Neural cell (in vitro differentiated cells): ENCODE measurements around the gene LXN. TPM values are rescaled to one million over a fixed set of nuclear protein-coding genes. Genes with fewer than 3 reads are reported as not detected.

Experiments
- H2AFZ ChIP-seq: fragments of 200-600, 300-800 bp; sonication (generic), shearing (Covaris generic); 2 replicates; pipeline ENCODE4 v1.6.0; 2014; ENCODE audit warnings: low read depth, mild to moderate bottlenecking, antibody characterized with exemption, low read length, moderate library complexity
- H3F3A ChIP-seq: fragments of 200-600 bp; shearing (Covaris generic); 2 replicates; pipeline ENCODE4 v1.6.1; 2016; ENCODE audit warnings: mild to moderate bottlenecking, moderate library complexity, mixed read lengths, antibody characterized with exemption, low read length; ENCODE audit not compliant: insufficient read depth, poor library complexity, severe bottlenecking
- H3K27ac ChIP-seq: fragments of 200-600, 300-800 bp; sonication (generic), shearing (Covaris generic); 2 replicates; pipeline ENCODE4 v1.5.1; 2014; ENCODE audit warnings: mild to moderate bottlenecking, low read length, moderate library complexity
- H3K27me3 ChIP-seq: fragments of 300-800, 200-600 bp; sonication (generic), shearing (Covaris generic); 2 replicates; pipeline ENCODE4 v1.6.0; 2014; ENCODE audit warnings: mild to moderate bottlenecking, low read depth, low read length, moderate library complexity; ENCODE audit not compliant: insufficient read depth
- H3K36me3 ChIP-seq: fragments of 300-800, 200-600 bp; sonication (generic), shearing (Covaris generic); 2 replicates; pipeline ENCODE4 v1.5.1; 2014; ENCODE audit warnings: mild to moderate bottlenecking, antibody characterized with exemption, low read length, moderate library complexity; ENCODE audit not compliant: insufficient read depth
- H3K4me2 ChIP-seq: fragments of 300-800, 200-600 bp; sonication (generic), shearing (Covaris generic); 2 replicates; pipeline ENCODE4 v1.6.0; 2014; ENCODE audit warnings: mild to moderate bottlenecking, low read length
- H3K4me3 ChIP-seq: fragments of 300-800, 200-600 bp; sonication (generic), shearing (Covaris generic); 2 replicates; pipeline ENCODE4 v1.5.1; 2014; ENCODE audit warnings: mild to moderate bottlenecking, low read length, moderate library complexity
- H3K79me2 ChIP-seq: fragments of 200-600 bp; shearing (Covaris generic); replicated peaks from 2 replicates; pipeline ENCODE4 v1.6.0; 2014; ENCODE audit warnings: mild to moderate bottlenecking, low read length, moderate library complexity; ENCODE audit not compliant: insufficient read depth
- H3K9ac ChIP-seq: fragments of 300-800, 200-600 bp; sonication (generic), shearing (Covaris generic); 2 replicates; pipeline ENCODE4 v1.6.1; 2016; ENCODE audit warnings: mild to moderate bottlenecking, low read length, mixed read lengths
- H3K9me2 ChIP-seq: fragments of 200-600 bp; shearing (Covaris generic); 2 replicates; pipeline ENCODE4 v1.6.1; 2016; ENCODE audit warnings: mild to moderate bottlenecking, low read length, mixed read lengths; ENCODE audit not compliant: insufficient read depth
- H3K9me3 ChIP-seq: fragments of 200-600, 300-800 bp; sonication (generic), shearing (Covaris generic); 2 replicates; pipeline ENCODE4 v1.6.1; 2016; ENCODE audit warnings: mild to moderate bottlenecking, mixed run types, low read length, moderate library complexity, mixed read lengths
- H4K20me1 ChIP-seq: fragments of 200-600 bp; shearing (Covaris generic); 2 replicates; pipeline ENCODE4 v1.6.1; 2016; ENCODE audit warnings: mild to moderate bottlenecking, mixed run types; ENCODE audit not compliant: insufficient read depth
- EP300 ChIP-seq: fragments of 450-650 bp; conservative IDR thresholded peaks from 2 replicates; pipeline ENCODE4 v1.6.1; 2014; ENCODE audit warnings: antibody characterized with exemption, mild to moderate bottlenecking, moderate library complexity; ENCODE audit not compliant: poor library complexity, severe bottlenecking
- EZH2 ChIP-seq: fragments of 200-600, 300-800 bp; shearing (Covaris generic), sonication (generic); IDR thresholded peaks from 2 replicates; pipeline ENCODE4 v1.6.1; 2014; ENCODE audit warnings: antibody characterized with exemption, low read length, borderline replicate concordance, mild to moderate bottlenecking; ENCODE audit not compliant: insufficient read depth, poor library complexity, severe bottlenecking
- MXI1 ChIP-seq: fragments of 450-650 bp; conservative IDR thresholded peaks from 2 replicates; pipeline ENCODE4 v1.6.1; 2014; ENCODE audit warnings: antibody characterized with exemption, mild to moderate bottlenecking; ENCODE audit not compliant: poor library complexity, severe bottlenecking
- POLR2AphosphoS5 ChIP-seq: IDR thresholded peaks from 2 replicates; pipeline ENCODE4 v1.6.1; 2012
- RAD21 ChIP-seq: fragments of 450-650 bp; conservative IDR thresholded peaks from 2 replicates; pipeline ENCODE4 v1.6.1; 2014; ENCODE audit warnings: antibody characterized with exemption, mild to moderate bottlenecking, moderate library complexity
- SMC3 ChIP-seq: fragments of 450-650 bp; conservative IDR thresholded peaks from 2 replicates; pipeline ENCODE4 v1.6.1; 2014; ENCODE audit warnings: antibody characterized with exemption, mild to moderate bottlenecking, moderate library complexity; ENCODE audit not compliant: poor library complexity
- TAF1 ChIP-seq: IDR thresholded peaks from 2 replicates; pipeline ENCODE4 v1.6.1; 2012; ENCODE audit warnings: low read depth
- polyA plus RNA-seq: library from polyadenylated mRNA; depleted of rRNA; stranded (reverse); fragments of >200 nt; gene quantifications from 2 replicates; pipeline ENCODE4 v1.2.3, GENCODE V29; 2014
- TF ChIP-seq, protein P1 (sequence below): fragments of 450-650 bp; IDR thresholded peaks from 2 replicates; pipeline ENCODE4 v1.5.1; 2014; ENCODE audit warnings: antibody characterized with exemption, mild to moderate bottlenecking, moderate library complexity; ENCODE audit not compliant: poor library complexity, severe bottlenecking
- TF ChIP-seq, protein P2 (sequence below): IDR thresholded peaks from 2 replicates; pipeline ENCODE4 v1.6.1; 2012; ENCODE audit warnings: borderline replicate concordance

LXN gene
- polyA plus RNA-seq, 1 donor from 2014 or later = 0.53 TPM

DNA sequence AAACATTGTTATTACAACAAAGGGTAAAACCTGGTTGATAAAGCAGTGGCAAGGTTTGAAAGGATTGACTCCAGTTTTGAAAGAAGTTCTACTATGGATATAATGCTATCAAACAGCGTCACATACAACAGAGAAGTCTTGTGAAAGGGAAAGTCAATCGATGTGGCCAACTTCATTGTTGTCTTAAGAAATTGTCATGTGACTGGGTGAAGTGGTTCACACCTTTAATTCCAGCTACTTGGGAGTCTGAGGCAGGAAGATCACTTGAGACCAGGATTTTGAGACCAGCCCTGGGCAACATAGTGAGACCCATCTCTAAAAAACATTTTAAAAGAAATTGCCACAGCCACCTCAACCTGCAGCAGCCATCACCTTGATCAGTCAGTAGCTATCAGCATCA, 6.2 kb upstream of the LXN start:
- no peak overlapping the region for H3K27ac ChIP-seq
- no peaks in the 10 kb centered on the region for H3F3A ChIP-seq
- no peaks in the 10 kb centered on the region for H3K27me3 ChIP-seq
- no peak overlapping the region for H3K4me3 ChIP-seq
- no peaks in the 10 kb centered on the region for H3K36me3 ChIP-seq
- no peaks in the 10 kb centered on the region for H4K20me1 ChIP-seq
- no peak overlapping the region for H2AFZ ChIP-seq
- TF ChIP-seq RAD21 (no peak), POLR2AphosphoS5 (no peak)
- TF ChIP-seq, protein P1, sequence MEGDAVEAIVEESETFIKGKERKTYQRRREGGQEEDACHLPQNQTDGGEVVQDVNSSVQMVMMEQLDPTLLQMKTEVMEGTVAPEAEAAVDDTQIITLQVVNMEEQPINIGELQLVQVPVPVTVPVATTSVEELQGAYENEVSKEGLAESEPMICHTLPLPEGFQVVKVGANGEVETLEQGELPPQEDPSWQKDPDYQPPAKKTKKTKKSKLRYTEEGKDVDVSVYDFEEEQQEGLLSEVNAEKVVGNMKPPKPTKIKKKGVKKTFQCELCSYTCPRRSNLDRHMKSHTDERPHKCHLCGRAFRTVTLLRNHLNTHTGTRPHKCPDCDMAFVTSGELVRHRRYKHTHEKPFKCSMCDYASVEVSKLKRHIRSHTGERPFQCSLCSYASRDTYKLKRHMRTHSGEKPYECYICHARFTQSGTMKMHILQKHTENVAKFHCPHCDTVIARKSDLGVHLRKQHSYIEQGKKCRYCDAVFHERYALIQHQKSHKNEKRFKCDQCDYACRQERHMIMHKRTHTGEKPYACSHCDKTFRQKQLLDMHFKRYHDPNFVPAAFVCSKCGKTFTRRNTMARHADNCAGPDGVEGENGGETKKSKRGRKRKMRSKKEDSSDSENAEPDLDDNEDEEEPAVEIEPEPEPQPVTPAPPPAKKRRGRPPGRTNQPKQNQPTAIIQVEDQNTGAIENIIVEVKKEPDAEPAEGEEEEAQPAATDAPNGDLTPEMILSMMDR = no peak
- H3K9me3 ChIP-seq = no peaks in the 10 kb centered on the region
- H3K4me2 ChIP-seq = no peak overlapping the region
- no peaks in the 10 kb centered on the region for H3K79me2 ChIP-seq
- no peaks in the 10 kb centered on the region for H3K9me2 ChIP-seq
- no peak overlapping the region for H3K9ac ChIP-seq

DNA sequence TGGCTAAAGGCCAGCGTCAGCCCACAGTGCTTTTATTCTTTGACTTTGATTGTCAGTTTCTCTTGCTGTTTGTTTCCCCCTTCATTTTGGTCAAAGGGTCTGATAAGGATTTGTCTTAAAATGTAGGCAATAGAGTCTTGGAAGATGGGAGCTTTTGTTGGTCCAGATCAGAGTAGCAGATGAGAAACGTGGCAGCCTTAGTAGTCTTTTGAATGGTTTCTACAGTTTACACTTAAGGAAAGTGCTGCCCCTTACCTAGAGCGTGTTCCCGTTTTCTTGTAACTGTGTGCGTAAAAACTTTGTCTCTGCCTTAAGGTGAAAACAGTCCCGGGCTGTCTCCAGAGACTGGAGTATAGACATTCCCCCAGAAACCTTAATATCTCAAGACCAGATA, 630 bp downstream of the LXN start:
- Histone ChIP-seq H3K9ac (no peak overlapping the region), H3K4me3 (peak overlapping the region; percentile 52), H3K9me2 (no peaks in the 10 kb centered on the region), H3K9me3 (no peaks in the 10 kb centered on the region), H3K27ac (no peak overlapping the region), H3K4me2 (no peak overlapping the region), H3K36me3 (peaks cover 8% of the 10 kb centered on the region), H3K79me2 (no peaks in the 10 kb centered on the region), H2AFZ (no peak overlapping the region), H3K27me3 (no peaks in the 10 kb centered on the region), H4K20me1 (no peaks in the 10 kb centered on the region), H3F3A (no peaks in the 10 kb centered on the region)
- no peak for TF ChIP-seq MXI1
- no peak for TF ChIP-seq EP300
- no peak for TF ChIP-seq SMC3
- no peak for TF ChIP-seq TAF1
- TF ChIP-seq EZH2 = no peak
- TF ChIP-seq, protein P1 = no peak
- TF ChIP-seq, protein P2, sequence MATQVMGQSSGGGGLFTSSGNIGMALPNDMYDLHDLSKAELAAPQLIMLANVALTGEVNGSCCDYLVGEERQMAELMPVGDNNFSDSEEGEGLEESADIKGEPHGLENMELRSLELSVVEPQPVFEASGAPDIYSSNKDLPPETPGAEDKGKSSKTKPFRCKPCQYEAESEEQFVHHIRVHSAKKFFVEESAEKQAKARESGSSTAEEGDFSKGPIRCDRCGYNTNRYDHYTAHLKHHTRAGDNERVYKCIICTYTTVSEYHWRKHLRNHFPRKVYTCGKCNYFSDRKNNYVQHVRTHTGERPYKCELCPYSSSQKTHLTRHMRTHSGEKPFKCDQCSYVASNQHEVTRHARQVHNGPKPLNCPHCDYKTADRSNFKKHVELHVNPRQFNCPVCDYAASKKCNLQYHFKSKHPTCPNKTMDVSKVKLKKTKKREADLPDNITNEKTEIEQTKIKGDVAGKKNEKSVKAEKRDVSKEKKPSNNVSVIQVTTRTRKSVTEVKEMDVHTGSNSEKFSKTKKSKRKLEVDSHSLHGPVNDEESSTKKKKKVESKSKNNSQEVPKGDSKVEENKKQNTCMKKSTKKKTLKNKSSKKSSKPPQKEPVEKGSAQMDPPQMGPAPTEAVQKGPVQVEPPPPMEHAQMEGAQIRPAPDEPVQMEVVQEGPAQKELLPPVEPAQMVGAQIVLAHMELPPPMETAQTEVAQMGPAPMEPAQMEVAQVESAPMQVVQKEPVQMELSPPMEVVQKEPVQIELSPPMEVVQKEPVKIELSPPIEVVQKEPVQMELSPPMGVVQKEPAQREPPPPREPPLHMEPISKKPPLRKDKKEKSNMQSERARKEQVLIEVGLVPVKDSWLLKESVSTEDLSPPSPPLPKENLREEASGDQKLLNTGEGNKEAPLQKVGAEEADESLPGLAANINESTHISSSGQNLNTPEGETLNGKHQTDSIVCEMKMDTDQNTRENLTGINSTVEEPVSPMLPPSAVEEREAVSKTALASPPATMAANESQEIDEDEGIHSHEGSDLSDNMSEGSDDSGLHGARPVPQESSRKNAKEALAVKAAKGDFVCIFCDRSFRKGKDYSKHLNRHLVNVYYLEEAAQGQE = no peak
- TF ChIP-seq RAD21 = no peak
- TF ChIP-seq POLR2AphosphoS5 = no peak
